GM12872 (cell line): ENCODE results near the gene UNC119B.

ENCODE experiments used
- CTCF ChIP-seq: IDR thresholded peaks from 3 replicates; pipeline ENCODE4 v1.5.1; 2011; ENCODE audit warnings: low read depth, mild to moderate bottlenecking, low read length, moderate library complexity; ENCODE audit not compliant: insufficient read depth

Gene UNC119B

GRCh38 chr12:120739031-120739762, 28.9 kb downstream of the UNC119B start:
- TF ChIP-seq CTCF, result no peak

GRCh38 chr12:120739821-120740613, 29.8 kb downstream of the UNC119B start:
- TF ChIP-seq CTCF, result no peak

GRCh38 chr12:120740871-120741270, 30.6 kb downstream of the UNC119B start:
- no peak for TF ChIP-seq CTCF

GRCh38 chr12:120741476-120742421, 31.5 kb downstream of the UNC119B start:
- no peak for TF ChIP-seq CTCF

- TF ChIP-seq CTCF, result no peak
Measured at GRCh38 chr12:120744922-120745493, 34.8 kb downstream of the UNC119B start.

- TF ChIP-seq CTCF, result no peak
Measured at GRCh38 chr12:120748242-120748641, 38.0 kb downstream of the UNC119B start.

GRCh38 chr12:120749256-120749655, 39.0 kb downstream of the UNC119B start:
- no peak for TF ChIP-seq CTCF
